ENCODE measurements around the gene SNRNP25. TPM values are rescaled to one million over a fixed set of nuclear protein-coding genes. Genes with fewer than 3 reads are reported as not detected.
A peak's percentile ranks its signal among the peaks of the same experiment; 100 is the strongest.

Gene SNRNP25
- total RNA-seq, 1 donor from 2014 or later = 30.6 TPM

- no peak overlapping the region for H3K27ac Mint-ChIP-seq (ENCODE audit: unreplicated experiment)
- H3K27me3 Mint-ChIP-seq (ENCODE audit: unreplicated experiment) = peaks cover 17% of the 10 kb centered on the region
- peaks cover 37% of the 10 kb centered on the region for H3K36me3 Mint-ChIP-seq (ENCODE audit: low read depth, unreplicated experiment)
- no peak for DNase-seq (ENCODE audit: low spot score)
- TF ChIP-seq CTCF (IDR thresholded peaks at IDR 0.05; ENCODE audit: unreplicated experiment) = no peak
- H3K9me3 Mint-ChIP-seq (ENCODE audit: unreplicated experiment) = peaks cover 3% of the 10 kb centered on the region
- peaks cover 8% of the 10 kb centered on the region for H3K4me1 Mint-ChIP-seq (ENCODE audit: unreplicated experiment)
- no peak overlapping the region for H3K4me3 Mint-ChIP-seq (ENCODE audit: unreplicated experiment)
Observed at GRCh38 chr16:56231-56927, 2.8 kb downstream of the SNRNP25 start.

- H3K4me3 Mint-ChIP-seq (ENCODE audit: unreplicated experiment) = peak overlapping the region; percentile 82
- H3K36me3 Mint-ChIP-seq (ENCODE audit: low read depth, unreplicated experiment) = peaks cover 41% of the 10 kb centered on the region
- peaks cover 8% of the 10 kb centered on the region for H3K4me1 Mint-ChIP-seq (ENCODE audit: unreplicated experiment)
- no peak for TF ChIP-seq CTCF (IDR thresholded peaks at IDR 0.05; ENCODE audit: unreplicated experiment)
- H3K27me3 Mint-ChIP-seq (ENCODE audit: unreplicated experiment) = peaks cover 17% of the 10 kb centered on the region
- H3K9me3 Mint-ChIP-seq (ENCODE audit: unreplicated experiment) = peaks cover 2% of the 10 kb centered on the region
- DNase-seq (ENCODE audit: low spot score) = no peak
- H3K27ac Mint-ChIP-seq (ENCODE audit: unreplicated experiment) = no peak overlapping the region
Observed at GRCh38 chr16:57711-58110, 4.1 kb downstream of the SNRNP25 start.

GRCh38 chr16:58491-59439 is 5.1 kb downstream of the SNRNP25 start:
- H3K9me3 Mint-ChIP-seq (ENCODE audit: unreplicated experiment) = no peaks in the 10 kb centered on the region
- peak overlapping the region; percentile 82 for H3K4me3 Mint-ChIP-seq (ENCODE audit: unreplicated experiment)
- H3K27me3 Mint-ChIP-seq (ENCODE audit: unreplicated experiment) = peaks cover 16% of the 10 kb centered on the region
- H3K27ac Mint-ChIP-seq (ENCODE audit: unreplicated experiment) = peak overlapping the region; percentile 72
- DNase-seq (ENCODE audit: low spot score) = no peak
- peaks cover 38% of the 10 kb centered on the region for H3K36me3 Mint-ChIP-seq (ENCODE audit: low read depth, unreplicated experiment)
- H3K4me1 Mint-ChIP-seq (ENCODE audit: unreplicated experiment) = peaks cover 3% of the 10 kb centered on the region
- no peak for TF ChIP-seq CTCF (IDR thresholded peaks at IDR 0.05; ENCODE audit: unreplicated experiment)

GRCh38 chr16:59440-60059 is 5.9 kb downstream of the SNRNP25 start:
- Mint-ChIP-seq H3K27me3 (ENCODE audit: unreplicated experiment) (peaks cover 16% of the 10 kb centered on the region), H3K36me3 (ENCODE audit: low read depth, unreplicated experiment) (peaks cover 43% of the 10 kb centered on the region), H3K9me3 (ENCODE audit: unreplicated experiment) (no peaks in the 10 kb centered on the region), H3K27ac (ENCODE audit: unreplicated experiment) (no peak overlapping the region), H3K4me1 (ENCODE audit: unreplicated experiment) (no peaks in the 10 kb centered on the region), H3K4me3 (ENCODE audit: unreplicated experiment) (no peak overlapping the region)
- no peak for TF ChIP-seq CTCF (IDR thresholded peaks at IDR 0.05; ENCODE audit: unreplicated experiment)
- no peak for DNase-seq (ENCODE audit: low spot score)
